HCT116 (cell line): ENCODE data around the gene MPP2. TPM values are rescaled to one million over a fixed set of nuclear protein-coding genes. Genes with fewer than 3 reads are reported as not detected.
A peak's percentile ranks its signal among the peaks of the same experiment; 100 is the strongest.

ENCODE experiments used
- ATAC-seq: fragments of 200-7000 bp; cut with Tn5 transposase; 2 replicates; pipeline ENCODE4 v1.9.1; 2020; ENCODE audit warnings: mild to moderate bottlenecking, moderate library complexity
- BruUV-seq: library from RNA; stranded (reverse); fragments of 400-500 nt; replicated peaks from 2 replicates; lab custom pipeline; 2021; lab: Mats Ljungman, UMichigan
- CTCF ChIA-PET: fragments of 300-600 bp; sonication (Branson Sonifier 250); formaldehyde crosslinking; loops from one replicate; lab custom pipeline; 2021; ENCODE audit warnings: antibody characterized with exemption; lab: Charles Lee
- POLR2A ChIA-PET: fragments of 300-600, 350-600 bp; sonication (Branson Sonifier 250); formaldehyde crosslinking; loops from one replicate; lab custom pipeline; 2021; ENCODE audit warnings: antibody characterized with exemption; lab: Charles Lee
- RAD21 ChIA-PET, 2 experiments: fragments of 300-600 bp; sonication (Branson Sonifier 250); formaldehyde crosslinking; loops; one replicate each; lab custom pipeline; 2023; ENCODE audit warnings: low total read pairs in 2 of 2; ENCODE audit not compliant: uncharacterized antibody in 2 of 2, unreplicated experiment in 2 of 2, low non-redundant PET in 1 of 2; lab: Charles Lee
- DNase-seq: peaks from one replicate; pipeline ENCODE4 v3.0.0-alpha.2; 2010; ENCODE audit warnings: low read depth, low spot score
- H2AFZ ChIP-seq: fragments of 200-600 bp; shearing (Covaris generic), sonication (generic); 2 replicates; pipeline ENCODE4 v1.6.1; 2017; ENCODE audit warnings: low read depth, mixed run types, mixed read lengths, antibody characterized with exemption, low read length; ENCODE audit not compliant: poor library complexity, severe bottlenecking
- H3K27ac ChIP-seq: 2 replicates; pipeline ENCODE4 v1.5.1; 2012; ENCODE audit warnings: low read depth, low read length
- H3K27me3 ChIP-seq: fragments of 200-600 bp; sonication (generic); 2 replicates; pipeline ENCODE4 v1.6.1; 2016; ENCODE audit warnings: mixed run types, low read length, mixed read lengths; ENCODE audit not compliant: insufficient read depth
- H3K36me3 ChIP-seq, 2 experiments: fragments of 200-500 bp in 1 of 2; fragments of 200-600 bp in 1 of 2; sonication (Bioruptor generic) in 1 of 2; sonication (generic) in 1 of 2; 2 replicates each; pipeline versions ENCODE4 v1.5.1 to v1.6.1; 2014 to 2016; ENCODE audit warnings: low read length in 2 of 2, inconsistent platforms in 1 of 2, mixed read lengths in 1 of 2, mixed run types in 1 of 2; ENCODE audit not compliant: insufficient read depth in 2 of 2, control insufficient read depth in 1 of 2
- H3K4me1 ChIP-seq, 2 experiments: fragments of 200-600 bp in 1 of 2; sonication (generic) in 1 of 2; 2 replicates each; pipeline versions ENCODE4 v1.5.1 to v1.6.1; 2012 to 2017; ENCODE audit warnings: low read length in 2 of 2, inconsistent platforms in 1 of 2, mild to moderate bottlenecking in 1 of 2, mixed read lengths in 1 of 2, mixed run types in 1 of 2, moderate library complexity in 1 of 2; ENCODE audit not compliant: insufficient read depth in 2 of 2, control insufficient read depth in 1 of 2
- H3K4me2 ChIP-seq: fragments of 200-600 bp; sonication (generic); 2 replicates; pipeline ENCODE4 v1.6.1; 2017; ENCODE audit warnings: mixed run types, low read length, mixed read lengths
- H3K4me3 ChIP-seq, 2 experiments: fragments of 200-600 bp in 1 of 2; sonication (generic) in 1 of 2; replicated peaks in 1 of 2; 2 replicates each; pipeline ENCODE4 v1.5.1; 2011 to 2016; ENCODE audit warnings: low read length in 2 of 2, control low read depth in 1 of 2, low read depth in 1 of 2, mild to moderate bottlenecking in 1 of 2, mixed read lengths in 1 of 2, mixed run types in 1 of 2
- H3K79me2 ChIP-seq: fragments of 200-600 bp; sonication (generic); 2 replicates; pipeline ENCODE4 v1.6.1; 2017; ENCODE audit warnings: mild to moderate bottlenecking, mixed run types, low read length, moderate library complexity, mixed read lengths; ENCODE audit not compliant: insufficient read depth
- H3K9ac ChIP-seq: fragments of 200-600 bp; sonication (generic); 2 replicates; pipeline ENCODE4 v1.6.1; 2016; ENCODE audit warnings: low read length, mixed read lengths
- H3K9me2 ChIP-seq: fragments of 200-600 bp; sonication (generic), shearing (Covaris generic); 2 replicates; pipeline ENCODE4 v1.6.1; 2017; ENCODE audit warnings: mixed run types, mild to moderate bottlenecking, moderate library complexity; ENCODE audit not compliant: insufficient read depth
- H3K9me3 ChIP-seq, 2 experiments: fragments of 200-500 bp in 1 of 2; fragments of 200-600 bp in 1 of 2; sonication (Bioruptor generic) in 1 of 2; sonication (generic) in 1 of 2; 2 replicates each; pipeline ENCODE4 v1.6.1; 2014 to 2017; ENCODE audit warnings: low read length in 2 of 2, mixed read lengths in 2 of 2, inconsistent platforms in 1 of 2, low read depth in 1 of 2, mild to moderate bottlenecking in 1 of 2, mixed run types in 1 of 2, moderate library complexity in 1 of 2; ENCODE audit not compliant: control insufficient read depth in 1 of 2, insufficient read depth in 1 of 2
- H4K20me1 ChIP-seq: fragments of 200-600 bp; sonication (generic), shearing (Covaris generic); 2 replicates; pipeline ENCODE4 v1.6.1; 2017; ENCODE audit warnings: mixed run types, mild to moderate bottlenecking, moderate library complexity; ENCODE audit not compliant: insufficient read depth
- EGR1 ChIP-seq: IDR thresholded peaks from 2 replicates; pipeline ENCODE4 v1.6.1; 2012; ENCODE audit warnings: low read depth
- EZH2 ChIP-seq: fragments of 200-600 bp; sonication (generic); IDR thresholded peaks from 2 replicates; pipeline ENCODE4 v1.6.1; 2017; ENCODE audit warnings: antibody characterized with exemption, mixed run types
- JUND ChIP-seq: IDR thresholded peaks from 2 replicates; pipeline ENCODE4 v1.6.1; 2012
- POLR2A ChIP-seq: IDR thresholded peaks from 2 replicates; pipeline ENCODE4 v1.7.0; 2011; ENCODE audit warnings: borderline replicate concordance; ENCODE audit not compliant: insufficient read depth, insufficient read length; ENCODE audit errors: extremely low read depth
- SRF ChIP-seq: IDR thresholded peaks from 2 replicates; pipeline ENCODE4 v1.6.1; 2012; ENCODE audit warnings: low read depth
- ZBTB33 ChIP-seq: IDR thresholded peaks from 2 replicates; pipeline ENCODE4 v1.6.1; 2011; ENCODE audit warnings: mild to moderate bottlenecking, low read length, moderate library complexity; ENCODE audit not compliant: insufficient replicate concordance; ENCODE audit errors: extremely low read depth
- ZNF274 ChIP-seq: fragments of 200-500 bp; sonication (Bioruptor generic); IDR thresholded peaks from 2 replicates; pipeline ENCODE4 v1.6.1; 2014; ENCODE audit warnings: mild to moderate bottlenecking, low read depth, low read length, inconsistent platforms
- intact Hi-C: fragments of 100-400 bp; cut with micrococcal nuclease; formaldehyde crosslinking; loops from 2 replicates; pipeline ENCODE4 v1.10.0; 2022
- total RNA-seq: library from RNA; stranded (reverse); gene quantifications from one replicate; pipeline ENCODE4 v1.2.1, GENCODE V29; 2021; ENCODE audit not compliant: unreplicated experiment
- TF ChIP-seq, protein P1 (sequence below): IDR thresholded peaks from 2 replicates; pipeline ENCODE4 v1.6.1; 2012

The MPP2 gene
- total RNA-seq, 1 experiment from 2014 or later, result 16.4 TPM

GRCh38 chr17:43875476-43876147 lies 31.7 kb downstream of the MPP2 start:
- no peaks in the 10 kb centered on the region for H3K9me2 ChIP-seq
- H3K9ac ChIP-seq, result no peak overlapping the region
- peaks cover 0 to 9% of the 10 kb centered on the region in 2 experiments; a peak in 2 of 4 replicates for H3K4me1 ChIP-seq
- ChIA-PET RAD21 (no interaction called here), POLR2A (no interaction called here)
- no peak for ATAC-seq
- H3K36me3 ChIP-seq, result no peaks in the 10 kb centered on the region
- no peak overlapping the region for H3K4me2 ChIP-seq
- intact Hi-C loops, result no loop called here
- H3K27me3 ChIP-seq, result no peaks in the 10 kb centered on the region
- no peak for TF ChIP-seq SRF
- TF ChIP-seq, protein P1, sequence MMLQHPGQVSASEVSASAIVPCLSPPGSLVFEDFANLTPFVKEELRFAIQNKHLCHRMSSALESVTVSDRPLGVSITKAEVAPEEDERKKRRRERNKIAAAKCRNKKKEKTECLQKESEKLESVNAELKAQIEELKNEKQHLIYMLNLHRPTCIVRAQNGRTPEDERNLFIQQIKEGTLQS, result no peak
- no peak for TF ChIP-seq ZBTB33
- no peak for TF ChIP-seq ZNF274
- no peak for TF ChIP-seq JUND
- no peak for TF ChIP-seq EGR1
- TF ChIP-seq POLR2A, result peak; percentile 42
- no peak for TF ChIP-seq EZH2
- TF ChIP-seq, all 23 proteins: peak for 1
- no peaks in the 10 kb centered on the region for H4K20me1 ChIP-seq
- CTCF ChIA-PET, result no interaction called here
- H3K79me2 ChIP-seq, result no peaks in the 10 kb centered on the region
- H3K4me3 ChIP-seq, result no peak overlapping the region
- H3K27ac ChIP-seq, result no peak overlapping the region
- BruUV-seq, result no TSS peak
- no peak for DNase-seq
- no peak overlapping the region for H2AFZ ChIP-seq
- no peaks in the 10 kb centered on the region for H3K9me3 ChIP-seq
